Measurements from ENCODE around the gene RNPEP. TPM values are rescaled to one million over a fixed set of nuclear protein-coding genes. Genes with fewer than 3 reads are reported as not detected.

The RNPEP gene
- total RNA-seq, 1 donor from 2014 or later = 17.4 TPM

DNA sequence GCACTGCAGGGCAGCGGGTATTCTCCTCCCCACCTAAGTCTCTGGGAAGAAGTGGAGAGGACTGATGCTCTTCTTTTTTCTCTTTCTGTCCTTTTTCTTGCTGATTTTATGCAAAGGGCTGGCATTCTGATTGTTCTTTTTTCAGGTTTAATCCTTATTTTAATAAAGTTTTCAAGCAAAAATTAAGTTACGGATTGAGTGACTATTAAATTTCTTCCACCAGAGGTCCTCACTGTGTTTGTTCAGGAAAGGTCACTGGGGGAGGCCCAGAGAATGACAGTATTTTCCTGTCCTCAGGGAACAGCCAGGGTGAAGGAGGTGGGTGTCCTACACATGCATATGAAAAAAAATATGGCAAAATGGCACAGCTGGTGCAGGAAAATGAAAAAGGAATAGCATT, 23.5 kb downstream of the RNPEP start:
- no peak for DNase-seq (ENCODE audit: low spot score)
- intact Hi-C loops (cut with DNase I) = loop anchor here (5.0 kb wide), 1 partner anchor 131 kb away; no protein-coding TSS in a partner anchor

GRCh38 chr1:202007304-202007703, 24.9 kb downstream of the RNPEP start:
- DNase-seq (ENCODE audit: low spot score) = no peak
- intact Hi-C loops (cut with DNase I) = loop anchor here (5.0 kb wide), 1 partner anchor 130 kb away; no protein-coding TSS in a partner anchor

DNA sequence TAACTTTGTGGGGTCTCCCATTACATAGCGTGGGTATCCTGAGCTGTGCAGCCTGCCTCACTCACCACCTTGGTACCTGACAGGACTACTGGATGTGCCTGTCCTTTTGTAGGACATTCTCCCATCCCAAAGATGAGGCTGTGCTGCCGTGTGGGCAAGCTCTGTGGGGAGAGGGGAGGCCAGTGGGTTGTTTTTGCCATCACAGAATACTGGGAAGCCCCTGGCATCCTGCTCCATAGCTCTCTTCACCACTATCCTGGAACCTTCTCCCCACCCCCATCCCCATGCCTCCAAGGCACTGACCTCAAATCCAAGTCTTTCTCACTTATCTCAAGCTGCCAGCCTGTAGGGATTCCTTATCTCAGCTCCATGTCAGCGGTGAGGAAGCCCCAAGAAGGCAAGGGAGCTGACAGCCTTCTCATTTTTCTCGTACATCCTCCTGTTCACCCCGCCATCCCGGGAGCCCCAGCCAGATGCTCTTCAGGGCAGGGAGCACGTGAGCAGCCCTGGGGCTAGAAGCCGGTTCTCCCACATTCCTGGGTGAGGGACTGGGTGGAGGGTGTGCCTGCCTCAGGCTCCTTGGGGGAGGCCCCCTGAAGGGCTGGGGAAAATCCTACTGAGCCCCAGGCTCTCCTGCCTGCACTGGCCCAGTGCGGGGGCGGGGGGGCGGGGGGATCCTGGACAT, 25.5 kb downstream of the RNPEP start:
- DNase-seq (ENCODE audit: low spot score) = no peak
- intact Hi-C loops (cut with DNase I) = loop anchor here (5.0 kb wide), 1 partner anchor 129 kb away; no protein-coding TSS in a partner anchor

- DNase-seq (ENCODE audit: low spot score) = no peak
- intact Hi-C loops (cut with DNase I) = loop anchor here (1.0 to 5.0 kb wide), 2 partner anchors 110 to 128 kb away; no protein-coding TSS in a partner anchor
Measured at GRCh38 chr1:202009326-202010179, 27.1 kb downstream of the RNPEP start.

GRCh38 chr1:202010180-202011015, 27.9 kb downstream of the RNPEP start, which contains the start of gene ELF3:
Gene ELF3, plus strand, starts transcription at chr1:202010587. Its CDS starts 550 bp downstream, at chr1:202011137.
- intact Hi-C loops (cut with DNase I) = no loop called here

DNA sequence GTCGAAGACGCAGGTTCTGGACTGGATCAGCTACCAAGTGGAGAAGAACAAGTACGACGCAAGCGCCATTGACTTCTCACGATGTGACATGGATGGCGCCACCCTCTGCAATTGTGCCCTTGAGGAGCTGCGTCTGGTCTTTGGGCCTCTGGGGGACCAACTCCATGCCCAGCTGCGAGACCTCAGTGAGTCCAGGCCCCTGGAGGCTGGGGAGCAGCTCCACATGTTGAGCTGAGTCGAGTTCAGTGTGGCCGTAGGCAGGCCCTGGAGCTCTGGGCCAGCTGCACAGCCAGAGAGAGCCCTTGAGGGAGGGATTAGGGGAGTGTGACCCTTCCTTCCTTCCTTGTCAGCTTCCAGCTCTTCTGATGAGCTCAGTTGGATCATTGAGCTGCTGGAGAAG, 29.5 kb downstream of the RNPEP start:
- no peak for DNase-seq (ENCODE audit: low spot score)
- intact Hi-C loops (cut with DNase I) = no loop called here

More at GRCh38 chr1:202010180-202011015, 27.9 kb downstream of the RNPEP start, which contains the start of gene ELF3:
- DNase-seq (ENCODE audit: low spot score) = no peak

DNA sequence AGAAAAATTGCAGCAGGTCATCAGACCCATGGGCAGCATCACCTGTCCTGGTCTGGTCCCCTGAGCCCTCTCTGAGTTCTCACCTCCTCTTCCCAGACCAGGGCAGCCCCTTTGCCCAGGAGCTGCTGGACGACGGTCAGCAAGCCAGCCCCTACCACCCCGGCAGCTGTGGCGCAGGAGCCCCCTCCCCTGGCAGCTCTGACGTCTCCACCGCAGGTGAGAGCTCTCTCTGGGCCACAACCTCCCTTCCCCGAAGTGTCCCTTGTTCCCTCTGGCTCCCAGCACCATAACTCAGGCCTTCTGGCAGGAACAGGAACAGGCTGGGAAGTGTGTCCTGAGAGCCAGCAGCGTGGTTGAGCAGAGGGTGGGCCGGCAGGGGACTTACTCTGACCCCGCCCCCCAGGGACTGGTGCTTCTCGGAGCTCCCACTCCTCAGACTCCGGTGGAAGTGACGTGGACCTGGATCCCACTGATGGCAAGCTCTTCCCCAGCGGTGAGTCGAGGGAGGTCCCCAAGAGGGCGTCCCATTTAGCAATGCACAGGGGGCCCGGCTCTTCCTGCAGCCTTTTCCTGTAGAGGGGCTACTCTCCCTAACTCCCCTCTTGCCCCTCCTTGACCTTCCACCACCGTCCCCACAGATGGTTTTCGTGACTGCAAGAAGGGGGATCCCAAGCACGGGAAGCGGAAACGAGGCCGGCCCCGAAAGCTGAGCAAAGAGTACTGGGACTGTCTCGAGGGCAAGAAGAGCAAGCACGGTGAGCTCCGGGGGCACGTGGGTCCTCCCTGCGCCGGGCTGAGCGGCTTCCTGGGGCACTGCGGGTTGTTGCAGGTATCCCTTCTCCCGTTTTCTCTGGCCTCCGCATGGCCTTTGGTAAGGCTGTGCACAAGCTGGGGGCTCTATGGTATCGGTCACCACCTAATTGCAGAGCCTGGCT, 30.4 kb downstream of the RNPEP start:
- intact Hi-C loops (cut with DNase I) = no loop called here
- no peak for DNase-seq (ENCODE audit: low spot score)

- DNase-seq (ENCODE audit: low spot score) = no peak
- intact Hi-C loops (cut with DNase I) = no loop called here
Measured at GRCh38 chr1:202013603-202014002, 31.2 kb downstream of the RNPEP start.

DNA sequence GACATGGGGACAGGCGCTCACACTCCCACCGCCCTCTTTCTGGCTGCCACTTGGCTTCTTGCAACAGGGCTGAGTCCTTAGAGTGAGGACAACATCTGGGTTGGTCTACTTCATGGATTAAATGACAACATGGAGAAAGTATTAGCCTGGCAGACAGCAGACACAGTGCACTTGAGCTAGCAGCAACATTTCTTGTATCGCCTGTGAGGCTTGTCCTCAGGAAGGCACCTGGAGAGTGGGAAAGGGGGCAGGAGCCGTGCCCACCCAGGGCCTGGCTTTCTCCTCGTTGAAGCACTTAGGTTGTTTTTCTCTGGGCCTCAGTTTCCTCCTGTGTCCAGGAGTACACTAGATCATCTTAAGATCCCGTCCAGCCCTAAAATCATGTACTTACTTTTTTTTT, 31.6 kb downstream of the RNPEP start:
- DNase-seq (ENCODE audit: low spot score) = no peak
- intact Hi-C loops (cut with DNase I) = no loop called here

- no peak for DNase-seq (ENCODE audit: low spot score)
- intact Hi-C loops (cut with DNase I) = no loop called here
Measured at GRCh38 chr1:202014915-202015661, 32.6 kb downstream of the RNPEP start.

GRCh38 chr1:202015662-202015937, 33.2 kb downstream of the RNPEP start:
- no peak for DNase-seq (ENCODE audit: low spot score)

DNA sequence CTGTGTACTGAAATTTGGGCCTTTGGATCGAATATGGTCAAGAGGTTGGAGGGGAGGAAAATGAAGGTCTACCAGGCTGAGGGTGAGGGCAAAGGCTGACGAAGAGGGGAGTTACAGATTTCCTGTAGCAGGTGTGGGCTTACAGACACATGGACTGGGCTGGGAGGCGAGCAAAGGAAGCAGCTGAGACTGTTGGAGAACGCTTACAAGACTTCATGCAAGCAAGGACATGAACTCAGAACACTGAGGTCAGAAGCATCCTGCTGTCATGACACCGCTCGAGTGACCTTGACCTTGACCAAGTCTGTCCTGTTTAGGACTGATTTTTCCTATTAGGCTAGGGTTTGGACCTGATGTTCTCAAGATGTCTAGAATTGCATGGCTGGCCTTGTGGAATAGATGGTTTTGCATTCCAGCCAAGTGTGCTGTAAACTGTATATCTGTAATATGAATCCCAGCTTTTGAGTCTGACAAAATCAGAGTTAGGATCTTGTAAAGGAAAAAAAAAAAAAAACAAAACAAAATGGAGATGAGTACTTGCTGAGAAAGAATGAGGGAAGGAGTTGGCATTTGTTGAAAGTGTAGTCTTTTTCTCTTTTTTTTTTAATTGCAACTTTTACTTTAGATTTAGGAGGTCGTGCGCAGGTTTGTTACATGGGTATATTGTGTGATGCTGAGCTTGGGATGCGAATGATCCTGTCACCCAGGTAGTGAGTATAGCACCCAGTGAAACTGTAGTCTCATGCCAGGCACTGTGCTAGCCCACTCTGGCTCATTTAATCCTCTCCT, 33.8 kb downstream of the RNPEP start:
- intact Hi-C loops (cut with DNase I) = no loop called here
- DNase-seq (ENCODE audit: low spot score) = no peak

More at GRCh38 chr1:202015662-202015937, 33.2 kb downstream of the RNPEP start:
- intact Hi-C loops (cut with DNase I) = no loop called here

DNA sequence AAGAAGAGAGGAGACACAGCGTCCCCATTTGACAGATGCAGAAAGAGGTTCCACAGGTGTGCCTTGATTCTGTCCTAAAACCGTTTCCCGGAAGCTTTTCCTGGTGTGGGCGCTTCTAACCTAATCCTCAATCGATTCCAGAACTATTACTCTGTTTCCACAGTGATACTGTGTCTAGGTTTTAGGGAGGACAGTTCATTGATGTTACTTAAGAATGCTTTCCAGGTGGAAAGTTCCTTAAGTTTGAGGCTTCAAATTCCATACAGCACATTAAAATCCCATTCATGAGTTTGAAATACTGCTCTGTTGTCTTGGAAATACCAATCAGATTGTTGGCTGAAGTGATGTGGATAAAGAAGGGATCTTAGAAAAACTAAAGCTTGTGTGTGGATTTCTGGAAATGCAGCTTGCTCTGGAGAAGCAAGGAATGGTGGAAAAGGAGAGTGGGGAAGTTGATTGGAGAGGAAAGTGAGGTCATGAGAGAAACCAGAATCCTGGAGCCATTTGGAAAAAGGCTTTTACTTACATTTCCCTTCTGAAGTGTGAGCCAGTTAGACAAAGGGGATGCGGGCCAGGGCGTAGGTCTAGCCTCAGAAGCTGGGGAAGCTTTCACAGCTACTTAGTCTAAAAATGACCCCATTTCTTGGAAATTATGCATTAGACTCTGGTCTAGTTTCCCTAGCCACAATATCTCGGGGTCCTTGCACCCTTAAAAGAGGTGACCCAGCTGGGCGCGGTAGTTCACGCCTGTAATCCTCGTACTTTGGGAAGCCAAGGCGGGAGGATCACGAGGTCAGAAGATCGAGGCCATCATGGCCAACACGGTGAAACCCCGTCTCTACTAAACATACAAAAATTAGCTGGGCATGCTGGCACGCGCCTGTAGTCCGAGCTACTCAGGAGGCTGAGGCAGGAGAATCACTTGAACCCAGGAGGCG, 34.6 kb downstream of the RNPEP start:
- intact Hi-C loops (cut with DNase I) = no loop called here
- DNase-seq (ENCODE audit: low spot score) = no peak

GRCh38 chr1:202017749-202018467, 35.5 kb downstream of the RNPEP start:
- no peak for DNase-seq (ENCODE audit: low spot score)
- intact Hi-C loops (cut with DNase I) = no loop called here

GRCh38 chr1:202018468-202019234, 36.2 kb downstream of the RNPEP start:
- intact Hi-C loops (cut with DNase I) = no loop called here
- no peak for DNase-seq (ENCODE audit: low spot score)

Data from cardiac septum (tissue), 1 donor.